ENCODE results near the gene EN2.

EN2 gene

GRCh38 chr7:155427411-155428038, 30.4 kb upstream of the EN2 start:
- Histone ChIP-seq H3K27me3 (ENCODE audit: control insufficient read depth, insufficient read depth, low read length) (peaks cover 7% of the 10 kb centered on the region; the same call in 1 of the 2 replicates), H3K9me3 (ENCODE audit: control insufficient read depth, insufficient read depth, low read length) (no peaks in the 10 kb centered on the region), H3K36me3 (ENCODE audit: control insufficient read depth, insufficient read depth, low read length) (no peaks in the 10 kb centered on the region), H3K4me3 (ENCODE audit: low read depth, low read length) (no peak overlapping the region), H3K9ac (ENCODE audit: low read depth, low read length) (no peak overlapping the region), H3K4me1 (ENCODE audit: control insufficient read depth, insufficient read depth, low read length) (no peaks in the 10 kb centered on the region), H3K27ac (ENCODE audit: low read depth, low read length) (no peak overlapping the region)

GRCh38 chr7:155428171-155428834, 29.6 kb upstream of the EN2 start:
- Histone ChIP-seq H3K36me3 (ENCODE audit: control insufficient read depth, insufficient read depth, low read length) (no peaks in the 10 kb centered on the region), H3K9ac (ENCODE audit: low read depth, low read length) (no peak overlapping the region), H3K27ac (ENCODE audit: low read depth, low read length) (no peak overlapping the region), H3K4me1 (ENCODE audit: control insufficient read depth, insufficient read depth, low read length) (no peaks in the 10 kb centered on the region), H3K4me3 (ENCODE audit: low read depth, low read length) (no peak overlapping the region), H3K9me3 (ENCODE audit: control insufficient read depth, insufficient read depth, low read length) (no peaks in the 10 kb centered on the region), H3K27me3 (ENCODE audit: control insufficient read depth, insufficient read depth, low read length) (peaks cover 8% of the 10 kb centered on the region; the same call in 1 of the 2 replicates)

- peaks cover 8% of the 10 kb centered on the region; the same call in 1 of the 2 replicates for H3K27me3 ChIP-seq (ENCODE audit: control insufficient read depth, insufficient read depth, low read length)
- H3K4me3 ChIP-seq (ENCODE audit: low read depth, low read length), result no peak overlapping the region
- H3K36me3 ChIP-seq (ENCODE audit: control insufficient read depth, insufficient read depth, low read length), result no peaks in the 10 kb centered on the region
- H3K9ac ChIP-seq (ENCODE audit: low read depth, low read length), result no peak overlapping the region
- no peaks in the 10 kb centered on the region for H3K9me3 ChIP-seq (ENCODE audit: control insufficient read depth, insufficient read depth, low read length)
- no peaks in the 10 kb centered on the region for H3K4me1 ChIP-seq (ENCODE audit: control insufficient read depth, insufficient read depth, low read length)
- no peak overlapping the region for H3K27ac ChIP-seq (ENCODE audit: low read depth, low read length)
Measured at GRCh38 chr7:155429651-155430050, 28.3 kb upstream of the EN2 start.

- H3K4me3 ChIP-seq (ENCODE audit: low read depth, low read length), result no peak overlapping the region
- H3K27ac ChIP-seq (ENCODE audit: low read depth, low read length), result no peak overlapping the region
- H3K4me1 ChIP-seq (ENCODE audit: control insufficient read depth, insufficient read depth, low read length), result no peaks in the 10 kb centered on the region
- no peaks in the 10 kb centered on the region for H3K36me3 ChIP-seq (ENCODE audit: control insufficient read depth, insufficient read depth, low read length)
- no peak overlapping the region for H3K9ac ChIP-seq (ENCODE audit: low read depth, low read length)
- H3K9me3 ChIP-seq (ENCODE audit: control insufficient read depth, insufficient read depth, low read length), result no peaks in the 10 kb centered on the region
- H3K27me3 ChIP-seq (ENCODE audit: control insufficient read depth, insufficient read depth, low read length), result peaks cover 8% of the 10 kb centered on the region; the same call in 1 of the 2 replicates
Measured at GRCh38 chr7:155430606-155431005, 27.3 kb upstream of the EN2 start.

GRCh38 chr7:155431231-155431630, 26.7 kb upstream of the EN2 start:
- Histone ChIP-seq H3K9me3 (ENCODE audit: control insufficient read depth, insufficient read depth, low read length) (no peaks in the 10 kb centered on the region), H3K36me3 (ENCODE audit: control insufficient read depth, insufficient read depth, low read length) (no peaks in the 10 kb centered on the region), H3K9ac (ENCODE audit: low read depth, low read length) (no peak overlapping the region), H3K27me3 (ENCODE audit: control insufficient read depth, insufficient read depth, low read length) (peaks cover 8% of the 10 kb centered on the region; the same call in 1 of the 2 replicates), H3K4me1 (ENCODE audit: control insufficient read depth, insufficient read depth, low read length) (no peaks in the 10 kb centered on the region), H3K27ac (ENCODE audit: low read depth, low read length) (no peak overlapping the region), H3K4me3 (ENCODE audit: low read depth, low read length) (no peak overlapping the region)

- Histone ChIP-seq H3K27me3 (ENCODE audit: control insufficient read depth, insufficient read depth, low read length) (peaks cover 8% of the 10 kb centered on the region; the same call in 1 of the 2 replicates), H3K36me3 (ENCODE audit: control insufficient read depth, insufficient read depth, low read length) (no peaks in the 10 kb centered on the region), H3K9me3 (ENCODE audit: control insufficient read depth, insufficient read depth, low read length) (no peaks in the 10 kb centered on the region), H3K9ac (ENCODE audit: low read depth, low read length) (no peak overlapping the region), H3K4me1 (ENCODE audit: control insufficient read depth, insufficient read depth, low read length) (no peaks in the 10 kb centered on the region), H3K4me3 (ENCODE audit: low read depth, low read length) (no peak overlapping the region), H3K27ac (ENCODE audit: low read depth, low read length) (no peak overlapping the region)
Measured at GRCh38 chr7:155431711-155432110, 26.2 kb upstream of the EN2 start.

GRCh38 chr7:155435110-155435509, 22.8 kb upstream of the EN2 start:
- Histone ChIP-seq H3K36me3 (ENCODE audit: control insufficient read depth, insufficient read depth, low read length) (no peaks in the 10 kb centered on the region), H3K4me1 (ENCODE audit: control insufficient read depth, insufficient read depth, low read length) (no peaks in the 10 kb centered on the region), H3K9me3 (ENCODE audit: control insufficient read depth, insufficient read depth, low read length) (no peaks in the 10 kb centered on the region), H3K9ac (ENCODE audit: low read depth, low read length) (no peak overlapping the region), H3K4me3 (ENCODE audit: low read depth, low read length) (no peak overlapping the region), H3K27ac (ENCODE audit: low read depth, low read length) (no peak overlapping the region), H3K27me3 (ENCODE audit: control insufficient read depth, insufficient read depth, low read length) (peaks cover 30% of the 10 kb centered on the region)

- H3K9me3 ChIP-seq (ENCODE audit: control insufficient read depth, insufficient read depth, low read length), result no peaks in the 10 kb centered on the region
- no peak overlapping the region for H3K9ac ChIP-seq (ENCODE audit: low read depth, low read length)
- H3K4me3 ChIP-seq (ENCODE audit: low read depth, low read length), result no peak overlapping the region
- H3K27ac ChIP-seq (ENCODE audit: low read depth, low read length), result no peak overlapping the region
- H3K4me1 ChIP-seq (ENCODE audit: control insufficient read depth, insufficient read depth, low read length), result no peaks in the 10 kb centered on the region
- peaks cover 39% of the 10 kb centered on the region for H3K27me3 ChIP-seq (ENCODE audit: control insufficient read depth, insufficient read depth, low read length)
- H3K36me3 ChIP-seq (ENCODE audit: control insufficient read depth, insufficient read depth, low read length), result no peaks in the 10 kb centered on the region
Measured at GRCh38 chr7:155437836-155438235, 20.1 kb upstream of the EN2 start.

GRCh38 chr7:155438777-155439176, 19.2 kb upstream of the EN2 start:
- H3K27ac ChIP-seq (ENCODE audit: low read depth, low read length), result no peak overlapping the region
- no peaks in the 10 kb centered on the region for H3K36me3 ChIP-seq (ENCODE audit: control insufficient read depth, insufficient read depth, low read length)
- no peaks in the 10 kb centered on the region for H3K9me3 ChIP-seq (ENCODE audit: control insufficient read depth, insufficient read depth, low read length)
- no peak overlapping the region for H3K9ac ChIP-seq (ENCODE audit: low read depth, low read length)
- H3K27me3 ChIP-seq (ENCODE audit: control insufficient read depth, insufficient read depth, low read length), result peaks cover 49% of the 10 kb centered on the region
- H3K4me3 ChIP-seq (ENCODE audit: low read depth, low read length), result no peak overlapping the region
- no peaks in the 10 kb centered on the region for H3K4me1 ChIP-seq (ENCODE audit: control insufficient read depth, insufficient read depth, low read length)

GRCh38 chr7:155439311-155440017, 18.5 kb upstream of the EN2 start:
- no peak overlapping the region for H3K9ac ChIP-seq (ENCODE audit: low read depth, low read length)
- H3K27me3 ChIP-seq (ENCODE audit: control insufficient read depth, insufficient read depth, low read length), result peaks cover 55% of the 10 kb centered on the region
- H3K36me3 ChIP-seq (ENCODE audit: control insufficient read depth, insufficient read depth, low read length), result no peaks in the 10 kb centered on the region
- no peak overlapping the region for H3K4me3 ChIP-seq (ENCODE audit: low read depth, low read length)
- H3K9me3 ChIP-seq (ENCODE audit: control insufficient read depth, insufficient read depth, low read length), result no peaks in the 10 kb centered on the region
- no peaks in the 10 kb centered on the region for H3K4me1 ChIP-seq (ENCODE audit: control insufficient read depth, insufficient read depth, low read length)
- H3K27ac ChIP-seq (ENCODE audit: low read depth, low read length), result no peak overlapping the region

- Histone ChIP-seq H3K27ac (ENCODE audit: low read depth, low read length) (no peak overlapping the region), H3K4me3 (ENCODE audit: low read depth, low read length) (no peak overlapping the region), H3K9me3 (ENCODE audit: control insufficient read depth, insufficient read depth, low read length) (no peaks in the 10 kb centered on the region), H3K4me1 (ENCODE audit: control insufficient read depth, insufficient read depth, low read length) (no peaks in the 10 kb centered on the region), H3K9ac (ENCODE audit: low read depth, low read length) (no peak overlapping the region), H3K27me3 (ENCODE audit: control insufficient read depth, insufficient read depth, low read length) (peaks cover 61% of the 10 kb centered on the region), H3K36me3 (ENCODE audit: control insufficient read depth, insufficient read depth, low read length) (no peaks in the 10 kb centered on the region)
Measured at GRCh38 chr7:155440018-155440410, 17.9 kb upstream of the EN2 start.

Data from HUES48 (cell line).